T-cell (primary cell): ENCODE measurements around the gene KRTAP5-5. TPM values are rescaled to one million over a fixed set of nuclear protein-coding genes. Genes with fewer than 3 reads are reported as not detected.
A peak's percentile ranks its signal among the peaks of the same experiment; 100 is the strongest.
"Not testable (repeated sequence)": the region's sequence is repeated elsewhere in the genome, so short reads cannot be mapped to it uniquely, and the experiment has no call there.

Experiments
- ATAC-seq, 4 experiments: fragments of 200-7000 bp in 3 of 4; fragments of 150-1000 bp in 1 of 4; cut with Tn5 transposase; replicated peaks in 1 of 4; 1 replicate in 3 of 4; 2 replicates in 1 of 4; pipeline ENCODE4 v1.10.0; 2021; ENCODE audit warnings: moderate library complexity in 3 of 4, mild to moderate bottlenecking in 2 of 4, moderate number of reproducible peaks in 1 of 4
- CTCF ChIA-PET, 2 donors: fragments of 300-600 bp; sonication (Branson Sonifier 250); formaldehyde crosslinking; loops; one replicate each; lab custom pipeline; 2022; ENCODE audit warnings: antibody characterized with exemption in 2 of 2; lab: Charles Lee
- POLR2A ChIA-PET, 2 donors: fragments of 300-600 bp; sonication (Branson Sonifier 250); formaldehyde crosslinking; loops; one replicate each; lab custom pipeline; 2022; ENCODE audit warnings: antibody characterized with exemption in 2 of 2; lab: Charles Lee
- DNase-seq, 35 experiments: peaks; one replicate each; pipeline versions ENCODE4 v3.0.0 to v3.0.0-alpha.2; 2013 to 2023
- H3K27ac ChIP-seq: one replicate; pipeline ENCODE4 v1.5.1; 2013; ENCODE audit warnings: low read length
- H3K27me3 ChIP-seq, 2 experiments: replicated peaks in 1 of 2; 1 replicate in 1 of 2; 2 replicates in 1 of 2; pipeline versions ENCODE4 v1.6.1 to v1.7.0; 2013; ENCODE audit warnings: low read length in 1 of 2, mixed read lengths in 1 of 2; ENCODE audit not compliant: control insufficient read depth in 2 of 2, insufficient read depth in 2 of 2; ENCODE audit errors: extremely low read depth in 1 of 2
- H3K36me3 ChIP-seq, 2 donors: 1 replicate in 1 of 2; 2 replicates in 1 of 2; pipeline versions ENCODE4 v1.6.1 to v1.7.0; 2013; ENCODE audit warnings: low read length in 1 of 2; ENCODE audit not compliant: control insufficient read depth in 2 of 2, insufficient read depth in 1 of 2; ENCODE audit errors: extremely low read depth in 1 of 2
- H3K4me1 ChIP-seq, 2 experiments: 1 replicate in 1 of 2; 2 replicates in 1 of 2; pipeline versions ENCODE4 v1.6.1 to v1.7.0; 2013; ENCODE audit warnings: low read length in 2 of 2, mixed read lengths in 1 of 2; ENCODE audit not compliant: insufficient read depth in 2 of 2, control insufficient read depth in 1 of 2; ENCODE audit errors: extremely low read depth in 1 of 2
- H3K4me3 ChIP-seq, 2 donors: 1 replicate in 1 of 2; 2 replicates in 1 of 2; pipeline versions ENCODE4 v1.5.1 to v1.7.0; 2013; ENCODE audit warnings: mild to moderate bottlenecking in 2 of 2, low read length in 1 of 2, moderate library complexity in 1 of 2; ENCODE audit not compliant: control insufficient read depth in 1 of 2; ENCODE audit errors: extremely low read depth in 1 of 2
- H3K9me3 ChIP-seq: 2 replicates; pipeline ENCODE4 v1.7.0; 2013
- H3K27ac Mint-ChIP-seq, 2 donors: one replicate each; pipeline ENCODE4 v1.8.0; 2020 to 2021; ENCODE audit warnings: mild to moderate bottlenecking in 2 of 2, mixed read lengths in 2 of 2
- H3K27me3 Mint-ChIP-seq, 2 donors: one replicate each; pipeline ENCODE4 v1.8.0; 2021 to 2022; ENCODE audit warnings: mixed read lengths in 2 of 2
- H3K36me3 Mint-ChIP-seq: one replicate; pipeline ENCODE4 v1.8.0; 2021; ENCODE audit warnings: mixed read lengths
- H3K4me1 Mint-ChIP-seq, 3 donors: one replicate each; pipeline ENCODE4 v1.8.0; 2020 to 2022; ENCODE audit warnings: mixed read lengths in 3 of 3, mild to moderate bottlenecking in 1 of 3
- H3K4me3 Mint-ChIP-seq, 3 donors: one replicate each; pipeline ENCODE4 v1.8.0; 2020 to 2022; ENCODE audit warnings: mild to moderate bottlenecking in 3 of 3, mixed read lengths in 3 of 3, moderate library complexity in 3 of 3
- H3K9me3 Mint-ChIP-seq, 3 donors: one replicate each; pipeline ENCODE4 v1.8.0; 2020 to 2022; ENCODE audit warnings: mixed read lengths in 3 of 3
- WGBS: methylation state at CpG from one replicate; pipeline ENCODE4 v1.1.5; 2013; ENCODE audit warnings: missing lambda C conversion rate; ENCODE audit not compliant: insufficient coverage; 5-methylcytosine and 5-hydroxymethylcytosine counted together
- total RNA-seq, 35 experiments: library from RNA in 6 of 35; stranded (reverse) in 6 of 35; fragments of 120-200 nt in 1 of 35; gene quantifications; one replicate each; pipeline versions ENCODE4 v1.2.1 to v1.2.4 and lab custom pipeline; 2013 to 2026

KRTAP5-5 gene
- total RNA-seq, 5 donors from 2014 or later (not counting 1 experiment from before 2014, with no cell fraction given): not detected

- DNase-seq (no peak), ATAC-seq (no peak)
- 89% methylated on average over 18 of the region's 24 CpGs for WGBS
- H3K36me3 Mint-ChIP-seq: no peaks in the 10 kb centered on the region
- ChIA-PET POLR2A (no interaction called here), CTCF (no interaction called here)
- H3K9me3 Mint-ChIP-seq: no peaks in the 10 kb centered on the region
- H3K9me3 ChIP-seq: no peaks in the 10 kb centered on the region
- H3K27ac Mint-ChIP-seq: peak overlapping the region in 1 of 2 donors; percentile 28
- H3K36me3 ChIP-seq: no peaks in the 10 kb centered on the region
- H3K4me3 ChIP-seq: no peak overlapping the region
- peaks cover 0 to 51% of the 10 kb centered on the region in 2 experiments for H3K27me3 ChIP-seq
- peak overlapping the region in 1 of 3 donors; percentile 53 for H3K4me3 Mint-ChIP-seq
- no peak overlapping the region for H3K27ac ChIP-seq
- H3K27me3 Mint-ChIP-seq: peaks cover 14 to 53% of the 10 kb centered on the region in 2 donors
- H3K4me1 Mint-ChIP-seq: peaks cover 6 to 24% (median 19%) of the 10 kb centered on the region in 3 donors
- peaks cover 8 to 34% of the 10 kb centered on the region in 2 experiments for H3K4me1 ChIP-seq
Measured at GRCh38 chr11:1660111-1660867, 30.7 kb downstream of the KRTAP5-5 start.

- Mint-ChIP-seq H3K4me3 (peak overlapping the region in 1 of 3 donors; percentile 16), H3K27me3 (peaks cover 14 to 43% of the 10 kb centered on the region in 2 donors), H3K4me1 (peaks cover 6 to 24% (median 19%) of the 10 kb centered on the region in 3 donors)
- POLR2A ChIA-PET, H3K27ac ChIP-seq, H3K9me3 Mint-ChIP-seq, CTCF ChIA-PET, H3K36me3 ChIP-seq, H3K4me3 ChIP-seq, DNase-seq, H3K36me3 Mint-ChIP-seq, ATAC-seq, H3K9me3 ChIP-seq, H3K27ac Mint-ChIP-seq: not testable (repeated sequence)
- WGBS: 0% methylated on average over 4 of the region's 25 CpGs
- H3K4me1 ChIP-seq: peaks cover 8 to 34% of the 10 kb centered on the region in 2 experiments
- peaks cover 0 to 40% of the 10 kb centered on the region in 2 experiments for H3K27me3 ChIP-seq
Measured at GRCh38 chr11:1661454-1662269, 32.1 kb downstream of the KRTAP5-5 start.

- H3K27ac Mint-ChIP-seq, DNase-seq, H3K27ac ChIP-seq, H3K9me3 ChIP-seq, H3K4me3 Mint-ChIP-seq, H3K36me3 ChIP-seq, CTCF ChIA-PET, POLR2A ChIA-PET, H3K36me3 Mint-ChIP-seq, ATAC-seq, H3K9me3 Mint-ChIP-seq, H3K4me3 ChIP-seq: not testable (repeated sequence)
- Mint-ChIP-seq H3K27me3 (peaks cover 14 to 41% of the 10 kb centered on the region in 2 donors), H3K4me1 (peaks cover 6 to 24% (median 19%) of the 10 kb centered on the region in 3 donors)
- Histone ChIP-seq H3K27me3 (peaks cover 0 to 41% of the 10 kb centered on the region in 2 experiments), H3K4me1 (peaks cover 8 to 34% of the 10 kb centered on the region in 2 experiments)
- 0% methylated on average over 2 of the region's 18 CpGs for WGBS
Measured at GRCh38 chr11:1662699-1663283, 33.2 kb downstream of the KRTAP5-5 start.

- no peak for DNase-seq
- H3K9me3 ChIP-seq: no peaks in the 10 kb centered on the region
- CTCF ChIA-PET: no interaction called here
- H3K4me1 ChIP-seq: peaks cover 0 to 21% of the 10 kb centered on the region in 2 experiments
- Mint-ChIP-seq H3K4me1 (peaks cover 2 to 9% (median 9%) of the 10 kb centered on the region in 3 donors), H3K27me3 (peaks cover 19 to 37% of the 10 kb centered on the region in 2 donors), H3K4me3 (no peak overlapping the region), H3K36me3 (no peaks in the 10 kb centered on the region), H3K9me3 (no peaks in the 10 kb centered on the region), H3K27ac (no peak overlapping the region)
- ATAC-seq: no peak
- no peak overlapping the region for H3K27ac ChIP-seq
- H3K27me3 ChIP-seq: peaks cover 0 to 45% of the 10 kb centered on the region in 2 experiments
- H3K4me3 ChIP-seq: no peak overlapping the region
- no peaks in the 10 kb centered on the region for H3K36me3 ChIP-seq
- WGBS: 80% methylated on average over 4 of the region's 8 CpGs
- POLR2A ChIA-PET: no interaction called here
Measured at GRCh38 chr11:1665313-1665712, 35.7 kb downstream of the KRTAP5-5 start.

GRCh38 chr11:1667121-1667850 is 37.7 kb downstream of the KRTAP5-5 start:
- H3K4me1 ChIP-seq: peaks cover 0 to 5% of the 10 kb centered on the region in 2 experiments
- ChIA-PET POLR2A (no interaction called here), CTCF (no interaction called here)
- H3K4me3 Mint-ChIP-seq: no peak overlapping the region
- no peak overlapping the region for H3K27ac Mint-ChIP-seq
- WGBS: 84% methylated on average over 11 of the region's 24 CpGs
- no peak overlapping the region for H3K27ac ChIP-seq
- H3K36me3 Mint-ChIP-seq: no peaks in the 10 kb centered on the region
- no peak overlapping the region for H3K4me3 ChIP-seq
- H3K9me3 ChIP-seq: no peaks in the 10 kb centered on the region
- H3K27me3 Mint-ChIP-seq: peaks cover 16 to 29% of the 10 kb centered on the region in 2 donors
- no peaks in the 10 kb centered on the region for H3K36me3 ChIP-seq
- ATAC-seq: no peak
- peaks cover 0 to 41% of the 10 kb centered on the region in 2 experiments for H3K27me3 ChIP-seq
- DNase-seq: no peak
- H3K4me1 Mint-ChIP-seq: peaks cover under 1 to 5% (median 2%) of the 10 kb centered on the region in 3 donors
- no peaks in the 10 kb centered on the region for H3K9me3 Mint-ChIP-seq
